DND-41 (cell line): ENCODE results near the gene MED13.

ENCODE experiments used
- ATAC-seq: fragments of 200-7000 bp; cut with Tn5 transposase; 3 replicates; pipeline ENCODE4 v1.9.1; 2021; ENCODE audit warnings: low read depth; ENCODE audit not compliant: insufficient read depth
- DNase-seq: peaks from one replicate; pipeline ENCODE4 v3.0.0-alpha.2; 2020
- H2AFZ ChIP-seq: 2 replicates; pipeline ENCODE4 v1.6.0; 2012; ENCODE audit warnings: low read depth, low read length
- H3K27ac ChIP-seq: 2 replicates; pipeline ENCODE4 v1.5.1; 2012; ENCODE audit warnings: low read length, inconsistent platforms
- H3K27me3 ChIP-seq: fragments of 200-600 bp; sonication (generic); 2 replicates; pipeline ENCODE4 v1.6.0; 2012; ENCODE audit warnings: low read length, mild to moderate bottlenecking, inconsistent platforms; ENCODE audit not compliant: insufficient read depth, poor library complexity
- H3K36me3 ChIP-seq: 2 replicates; pipeline ENCODE4 v1.5.1; 2012; ENCODE audit warnings: low read length, inconsistent platforms; ENCODE audit not compliant: insufficient read depth
- H3K4me1 ChIP-seq: 2 replicates; pipeline ENCODE4 v1.5.1; 2012; ENCODE audit warnings: mild to moderate bottlenecking, low read length; ENCODE audit not compliant: insufficient read depth
- H3K4me2 ChIP-seq: 2 replicates; pipeline ENCODE4 v1.6.0; 2012; ENCODE audit warnings: mild to moderate bottlenecking, moderate library complexity, low read length, inconsistent platforms; ENCODE audit not compliant: insufficient read depth
- H3K4me3 ChIP-seq, 2 experiments: fragments of 200-600 bp in 1 of 2; shearing (Covaris generic) in 1 of 2; 2 replicates each; pipeline ENCODE4 v1.5.1; 2012 to 2016; ENCODE audit warnings: inconsistent platforms in 2 of 2, low read length in 2 of 2, mild to moderate bottlenecking in 2 of 2, low read depth in 1 of 2, moderate library complexity in 1 of 2
- H3K79me2 ChIP-seq: 2 replicates; pipeline ENCODE4 v1.6.0; 2012; ENCODE audit warnings: low read length, inconsistent platforms; ENCODE audit not compliant: insufficient read depth
- H3K9ac ChIP-seq: 2 replicates; pipeline ENCODE4 v1.6.0; 2012; ENCODE audit warnings: low read depth, mild to moderate bottlenecking, inconsistent platforms, low read length, moderate library complexity
- H3K9me3 ChIP-seq: 2 replicates; pipeline ENCODE4 v1.5.1; 2012; ENCODE audit warnings: low read length, moderate library complexity, mild to moderate bottlenecking, inconsistent platforms; ENCODE audit not compliant: insufficient read depth, severe bottlenecking
- H4K20me1 ChIP-seq: 2 replicates; pipeline ENCODE4 v1.6.0; 2012; ENCODE audit warnings: low read length; ENCODE audit not compliant: insufficient read depth
- CTCF ChIP-seq: IDR thresholded peaks from 2 replicates; pipeline ENCODE4 v1.5.1; 2012; ENCODE audit warnings: borderline replicate concordance, low read length, moderate library complexity, mild to moderate bottlenecking; ENCODE audit not compliant: poor library complexity, severe bottlenecking; ENCODE audit errors: extremely low read depth
- EZH2 ChIP-seq: IDR thresholded peaks from 3 replicates; pipeline ENCODE4 v1.6.1; 2012; ENCODE audit warnings: borderline replicate concordance, low read depth, mild to moderate bottlenecking, moderate library complexity, low read length, inconsistent platforms; ENCODE audit not compliant: severe bottlenecking

Gene MED13

GRCh38 chr17:61942085-61942484 lies 123.0 kb downstream of the MED13 start:
- H3K4me3 ChIP-seq = no peak overlapping the region
- no peak overlapping the region for H3K9ac ChIP-seq
- H4K20me1 ChIP-seq = no peaks in the 10 kb centered on the region
- H2AFZ ChIP-seq = no peak overlapping the region
- TF ChIP-seq CTCF = no peak
- no peak for TF ChIP-seq EZH2
- peaks cover 29% of the 10 kb centered on the region for H3K36me3 ChIP-seq
- DNase-seq (no peak), ATAC-seq (no peak)
- no peaks in the 10 kb centered on the region for H3K27me3 ChIP-seq
- H3K27ac ChIP-seq = no peak overlapping the region
- H3K4me1 ChIP-seq = no peaks in the 10 kb centered on the region
- H3K4me2 ChIP-seq = no peak overlapping the region
- no peaks in the 10 kb centered on the region for H3K79me2 ChIP-seq
- H3K9me3 ChIP-seq = no peaks in the 10 kb centered on the region

DNA sequence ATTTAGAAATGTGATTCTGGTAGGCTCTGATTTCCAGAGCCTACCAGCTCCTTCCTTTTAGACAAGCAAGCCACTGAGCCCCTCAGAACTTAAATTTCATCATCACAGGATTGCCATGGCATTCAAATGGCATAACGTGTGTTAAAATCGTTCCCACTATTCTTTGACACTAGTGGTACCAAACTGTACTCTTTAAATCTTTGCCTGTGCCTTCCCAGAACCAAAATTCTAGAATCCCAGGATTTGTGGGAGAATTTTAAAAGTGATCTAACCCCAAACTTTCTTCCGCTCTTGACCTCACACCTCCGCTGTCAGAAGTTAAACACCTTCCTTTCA lies 137.0 kb downstream of the MED13 start:
- Histone ChIP-seq H3K4me3 (peak overlapping the region; percentile 81 to 93; a peak in 3 of 4 replicates), H3K79me2 (peaks cover 19% of the 10 kb centered on the region), H2AFZ (peak overlapping the region; percentile 98), H4K20me1 (no peaks in the 10 kb centered on the region), H3K9me3 (no peaks in the 10 kb centered on the region), H3K36me3 (peaks cover 16% of the 10 kb centered on the region; the same call in 1 of the 2 replicates), H3K27me3 (no peaks in the 10 kb centered on the region), H3K4me1 (peaks cover 20% of the 10 kb centered on the region), H3K4me2 (peak overlapping the region; percentile 70), H3K9ac (peak overlapping the region; percentile 92), H3K27ac (peak overlapping the region; percentile 73)
- TF ChIP-seq EZH2 = no peak
- no peak for TF ChIP-seq CTCF
- DNase-seq (no peak), ATAC-seq (no peak)

- Histone ChIP-seq H3K9me3 (no peaks in the 10 kb centered on the region), H4K20me1 (no peaks in the 10 kb centered on the region), H3K9ac (peak within 1 kb of the TSS; percentile 92), H3K4me1 (peaks cover 20% of the 10 kb centered on the region), H3K4me2 (peak within 1 kb of the TSS; percentile 70), H3K79me2 (peaks cover 19% of the 10 kb centered on the region), H3K4me3 (peak within 1 kb of the TSS; percentile 81 to 93), H2AFZ (peak within 1 kb of the TSS; percentile 98), H3K27ac (peak within 1 kb of the TSS; percentile 92), H3K27me3 (no peaks in the 10 kb centered on the region), H3K36me3 (peaks cover 16% of the 10 kb centered on the region; the same call in 1 of the 2 replicates)
- peak; percentile 95 for DNase-seq
- TF ChIP-seq EZH2 = no peak
- TF ChIP-seq CTCF = peak; percentile 2
- ATAC-seq = peak; percentile 90
These were observed 137.6 kb downstream of the MED13 start, which contains the start of gene INTS2 for GRCh38 chr17:61927208-61928100. Gene INTS2, minus strand, starts transcription at chr17:61927982. Its CDS starts 1,338 bp downstream, at chr17:61926644.
